ENCODE measurements around the gene EIF1AD.
"Not testable (repeated sequence)": the region's sequence is repeated elsewhere in the genome, so short reads cannot be mapped to it uniquely, and the experiment has no call there.

EIF1AD gene

DNA sequence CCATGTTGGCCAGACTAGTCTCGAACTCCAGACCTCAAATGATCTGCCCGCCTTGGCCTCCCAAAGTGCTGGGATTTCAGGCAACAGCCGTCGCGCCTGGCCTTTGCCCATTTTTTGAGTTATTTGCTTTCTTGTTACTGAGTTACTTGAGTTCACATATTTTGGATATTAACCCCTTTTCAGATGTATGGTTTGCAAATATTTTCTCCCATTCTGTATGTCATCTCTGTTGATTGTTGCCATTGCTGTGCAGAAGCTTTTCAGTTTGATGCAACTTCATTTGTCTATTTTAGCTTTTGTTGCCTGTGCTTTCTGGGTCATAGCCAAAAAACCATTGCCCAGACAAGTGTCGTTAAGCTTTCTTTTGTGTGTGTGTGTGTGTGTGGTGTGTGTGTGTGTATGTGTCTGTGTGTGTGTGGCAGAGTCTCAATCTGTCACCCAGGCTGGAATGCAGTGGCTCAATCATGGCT, 49.9 kb downstream of the EIF1AD start:
- Mint-ChIP-seq H3K4me1 (peaks cover 7% of the 10 kb centered on the region), H3K4me3 (no peak overlapping the region), H3K9me3 (no peaks in the 10 kb centered on the region), H3K36me3 (no peaks in the 10 kb centered on the region), H3K27ac (no peak overlapping the region), H3K27me3 (no peaks in the 10 kb centered on the region)
- ATAC-seq = no peak

DNA sequence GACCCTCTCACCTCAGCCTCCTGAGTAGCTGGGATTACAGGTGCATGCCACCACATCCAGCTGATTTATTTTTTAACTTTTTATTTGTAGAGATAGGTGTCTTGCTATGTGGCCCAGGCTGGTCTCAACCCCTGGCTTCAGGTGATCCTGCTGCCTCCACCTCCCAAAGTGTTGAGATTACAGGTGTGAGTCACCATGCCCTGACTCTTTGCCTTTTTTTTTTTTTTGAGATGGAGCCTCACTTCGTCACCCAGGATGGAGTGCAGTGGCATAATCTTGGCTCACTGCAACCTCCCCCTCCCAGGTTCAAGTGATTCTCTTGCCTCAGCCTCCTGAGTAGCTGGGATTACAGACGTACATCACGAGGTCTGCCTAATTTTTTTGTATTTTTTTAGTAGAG, 50.3 kb downstream of the EIF1AD start:
- H3K27ac Mint-ChIP-seq, H3K4me3 Mint-ChIP-seq, H3K9me3 Mint-ChIP-seq, H3K27me3 Mint-ChIP-seq, ATAC-seq, H3K36me3 Mint-ChIP-seq, H3K4me1 Mint-ChIP-seq: not testable (repeated sequence)

DNA sequence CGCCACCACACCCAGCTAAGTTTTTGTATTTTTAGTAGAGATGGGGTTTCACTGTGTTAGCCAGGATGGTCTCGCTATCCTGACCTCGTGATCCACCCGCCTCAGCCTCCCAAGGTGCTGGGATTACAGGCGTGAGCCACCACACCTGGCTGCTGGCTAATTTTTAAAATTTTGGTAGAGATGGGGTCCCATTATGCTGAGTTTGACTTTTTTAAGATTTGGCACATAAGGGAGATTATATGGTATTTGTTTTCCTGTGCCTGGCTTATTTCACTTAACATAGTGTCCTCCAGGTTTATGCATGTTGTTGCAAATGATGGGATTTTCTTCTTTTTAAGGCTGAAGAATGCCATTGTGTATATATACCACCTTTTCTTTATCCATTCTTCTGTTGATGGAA, 51.2 kb downstream of the EIF1AD start:
- not testable (repeated sequence) for ATAC-seq, H3K9me3 Mint-ChIP-seq, H3K27ac Mint-ChIP-seq, H3K36me3 Mint-ChIP-seq, H3K4me1 Mint-ChIP-seq, H3K27me3 Mint-ChIP-seq, H3K4me3 Mint-ChIP-seq

DNA sequence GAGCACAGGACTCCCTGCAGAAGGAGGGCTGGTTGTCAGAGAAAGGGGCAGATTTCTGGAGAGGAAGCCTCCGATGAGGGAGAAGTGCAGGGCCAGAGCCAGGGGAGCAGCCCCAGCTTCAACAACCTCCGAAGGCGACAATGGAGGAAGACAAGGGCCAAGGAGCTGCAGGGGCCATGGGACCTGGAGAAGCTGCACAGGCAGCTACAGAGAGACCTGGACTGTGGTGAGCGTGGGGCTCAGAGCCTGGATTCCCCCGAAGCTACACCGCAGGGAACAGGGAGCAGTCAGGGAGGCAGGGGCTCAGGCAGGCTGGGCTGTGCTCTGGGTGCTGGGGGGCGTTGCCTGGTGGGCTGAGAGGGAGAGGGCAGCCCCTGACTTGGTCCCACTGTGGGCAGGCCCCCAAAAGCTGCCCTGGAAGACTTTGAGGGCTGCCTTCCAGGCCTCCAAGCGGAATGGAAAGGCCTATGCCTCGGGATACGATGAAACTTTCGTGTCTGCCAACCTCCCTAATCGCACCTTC, 54.3 kb downstream of the EIF1AD start:
- no peak for ATAC-seq
- H3K4me3 Mint-ChIP-seq = no peak overlapping the region
- H3K9me3 Mint-ChIP-seq = no peaks in the 10 kb centered on the region
- H3K4me1 Mint-ChIP-seq = no peaks in the 10 kb centered on the region
- no peaks in the 10 kb centered on the region for H3K27me3 Mint-ChIP-seq
- H3K27ac Mint-ChIP-seq = no peak overlapping the region
- H3K36me3 Mint-ChIP-seq = no peaks in the 10 kb centered on the region

DNA sequence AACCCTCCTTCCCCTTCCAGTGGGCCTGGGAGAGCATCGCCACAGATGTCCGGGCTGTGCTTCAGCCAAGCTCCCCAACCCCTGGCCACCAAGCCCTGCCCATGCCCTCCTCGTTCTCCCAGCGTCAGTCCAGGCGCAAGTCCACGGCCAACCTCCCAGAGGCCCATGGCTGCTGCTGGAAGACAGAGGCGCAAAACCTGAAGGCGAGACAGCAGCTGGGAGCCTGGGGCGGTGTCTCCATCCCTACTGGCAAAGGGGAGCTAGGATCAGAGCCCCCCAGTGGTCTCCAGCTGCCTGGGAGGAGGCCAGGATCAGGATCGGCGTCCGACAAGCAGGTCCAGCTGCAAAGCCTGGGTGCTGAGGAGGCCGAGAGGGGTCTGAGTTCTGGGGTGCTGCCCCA, 54.8 kb downstream of the EIF1AD start:
- Mint-ChIP-seq H3K27ac (no peak overlapping the region), H3K36me3 (no peaks in the 10 kb centered on the region), H3K27me3 (no peaks in the 10 kb centered on the region), H3K9me3 (no peaks in the 10 kb centered on the region), H3K4me1 (no peaks in the 10 kb centered on the region), H3K4me3 (no peak overlapping the region)
- ATAC-seq = no peak

- Mint-ChIP-seq H3K4me3 (no peak overlapping the region), H3K27ac (no peak overlapping the region), H3K27me3 (no peaks in the 10 kb centered on the region), H3K4me1 (peaks cover 2% of the 10 kb centered on the region), H3K9me3 (no peaks in the 10 kb centered on the region), H3K36me3 (no peaks in the 10 kb centered on the region)
- no peak for ATAC-seq
Observed at GRCh38 chr11:65946655-65947054, 55.3 kb downstream of the EIF1AD start.

Measured in stimulated activated memory B cell treated with anti-CD40 and anti-IgM and Interleukin-4, amounts not matched to agents 10 μg/mL and 1 μg/mL and 100 μg/mL, for 72 hours (primary cell).